Measurements from ENCODE around the gene FGR.
"Not testable (repeated sequence)": the region's sequence is repeated elsewhere in the genome, so short reads cannot be mapped to it uniquely, and the experiment has no call there.

FGR gene

GRCh38 chr1:27634177-27634984 is 604 bp downstream of the FGR start:
- DNase-seq, result peak; percentile 59

- DNase-seq, result no peak
Observed at GRCh38 chr1:27633640-27634176, 1.3 kb downstream of the FGR start.

DNA sequence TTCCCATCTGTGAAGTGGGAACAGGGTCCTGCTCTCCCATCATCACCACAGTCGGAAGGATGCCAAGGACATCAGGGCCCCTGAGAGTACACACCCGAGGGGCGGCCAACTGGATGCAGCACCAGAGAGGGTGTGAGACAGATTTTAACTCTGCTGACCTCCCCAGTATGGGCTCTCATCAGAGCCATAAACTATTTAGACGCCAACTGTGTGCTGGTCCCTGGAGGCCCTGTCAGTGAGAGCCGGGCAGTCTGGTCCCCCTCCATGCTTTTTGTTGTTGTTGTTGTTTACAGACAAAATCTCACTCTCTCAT is 1.7 kb downstream of the FGR start:
- no peak for DNase-seq

DNA sequence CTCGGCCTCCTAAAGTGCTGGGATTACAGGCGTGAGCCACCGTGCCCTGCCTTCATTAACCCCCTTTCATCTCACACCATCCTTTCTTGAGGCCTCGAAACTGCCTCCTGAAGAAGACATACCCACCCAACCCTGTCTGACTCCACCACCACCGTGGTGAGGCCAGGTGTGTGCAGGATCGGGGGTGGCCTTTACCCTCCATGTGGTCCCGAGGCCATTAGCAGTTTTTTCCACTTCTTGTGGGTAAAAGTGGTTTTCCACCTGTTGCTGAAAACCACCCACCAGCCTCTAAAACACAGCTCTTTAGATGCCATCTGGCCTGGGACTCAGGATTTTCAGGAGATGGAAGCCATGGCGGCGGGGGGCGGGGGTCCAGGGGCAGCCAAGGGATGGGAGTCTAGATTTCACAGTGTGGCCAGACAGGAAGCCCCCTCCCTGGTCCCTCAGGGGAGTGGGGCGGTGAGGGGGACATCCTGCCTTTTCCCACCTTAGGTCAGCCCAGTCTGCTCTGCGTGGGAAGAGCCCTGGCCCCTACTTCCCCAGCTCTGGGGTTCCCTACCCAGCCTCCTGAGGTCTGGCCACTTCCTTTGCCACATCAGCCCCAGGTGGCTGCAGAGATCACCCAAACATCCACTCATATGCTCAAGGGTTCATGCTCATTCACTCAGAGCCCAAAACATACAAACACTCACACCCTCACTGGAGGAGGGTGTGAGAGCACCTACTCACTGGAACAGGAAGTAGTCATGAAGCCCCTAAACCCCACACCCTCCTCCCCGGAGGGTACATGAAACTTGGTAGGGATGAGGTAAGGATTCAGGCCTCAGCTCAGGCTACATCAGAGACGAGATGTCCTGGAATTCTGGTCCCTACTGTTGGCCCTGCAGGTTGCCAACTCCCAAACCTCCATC is 2.3 kb downstream of the FGR start:
- peak; percentile 41 for DNase-seq

DNA sequence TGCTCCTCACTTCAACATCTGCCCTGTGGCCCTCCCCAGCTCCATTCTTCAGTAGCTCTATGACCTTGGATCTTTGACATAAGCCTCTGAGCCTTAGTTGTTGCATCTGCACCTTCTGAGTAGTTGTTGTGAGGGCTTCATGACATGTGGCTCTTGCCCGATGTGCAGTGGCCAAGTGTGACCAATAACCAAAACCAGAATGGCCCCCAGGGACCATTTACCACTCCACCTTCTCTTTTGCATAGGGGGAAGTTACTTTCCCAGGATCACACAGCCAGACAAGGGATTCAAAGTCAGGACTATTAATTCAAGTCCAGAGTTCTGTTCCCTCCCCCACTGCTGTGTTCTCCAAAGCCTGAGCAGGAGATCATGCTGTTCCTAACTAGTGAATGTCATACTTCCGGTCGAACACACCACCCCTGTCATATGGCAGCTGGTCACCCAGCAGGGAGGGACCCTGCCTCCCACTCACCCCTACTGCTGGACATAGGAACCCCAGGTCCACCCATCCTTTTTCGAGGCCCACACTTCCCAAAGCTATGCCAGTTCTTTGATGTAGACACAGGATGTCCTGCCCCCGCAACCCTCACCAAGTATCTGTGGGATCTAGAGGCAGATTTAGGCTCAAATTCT is 4.0 kb downstream of the FGR start:
- no peak for DNase-seq

DNA sequence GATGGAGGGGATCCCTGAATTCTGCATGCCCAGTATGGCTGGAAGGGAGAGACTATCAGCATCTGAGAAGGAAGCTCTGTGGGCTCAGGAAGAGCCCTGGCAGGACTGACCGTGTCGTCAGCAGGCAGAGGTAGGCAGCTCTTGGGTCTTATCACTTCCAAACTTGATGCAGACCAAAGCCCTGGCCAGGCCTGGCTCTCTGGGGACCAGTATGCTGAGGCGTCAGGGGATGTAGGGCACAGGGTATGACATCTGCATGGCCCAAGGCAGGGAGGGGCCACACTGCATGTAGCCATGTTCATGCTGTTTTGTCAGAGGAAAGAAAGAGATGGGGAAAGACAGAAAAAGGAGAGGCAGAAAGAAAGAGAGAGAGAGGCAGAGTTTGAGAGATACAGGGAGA is 6.3 kb downstream of the FGR start:
- no peak for DNase-seq

- not testable (repeated sequence) for DNase-seq
Observed at GRCh38 chr1:27627733-27628132, 7.3 kb downstream of the FGR start.

GRCh38 chr1:27627061-27627460 is 7.9 kb downstream of the FGR start:
- no peak for DNase-seq

DNA sequence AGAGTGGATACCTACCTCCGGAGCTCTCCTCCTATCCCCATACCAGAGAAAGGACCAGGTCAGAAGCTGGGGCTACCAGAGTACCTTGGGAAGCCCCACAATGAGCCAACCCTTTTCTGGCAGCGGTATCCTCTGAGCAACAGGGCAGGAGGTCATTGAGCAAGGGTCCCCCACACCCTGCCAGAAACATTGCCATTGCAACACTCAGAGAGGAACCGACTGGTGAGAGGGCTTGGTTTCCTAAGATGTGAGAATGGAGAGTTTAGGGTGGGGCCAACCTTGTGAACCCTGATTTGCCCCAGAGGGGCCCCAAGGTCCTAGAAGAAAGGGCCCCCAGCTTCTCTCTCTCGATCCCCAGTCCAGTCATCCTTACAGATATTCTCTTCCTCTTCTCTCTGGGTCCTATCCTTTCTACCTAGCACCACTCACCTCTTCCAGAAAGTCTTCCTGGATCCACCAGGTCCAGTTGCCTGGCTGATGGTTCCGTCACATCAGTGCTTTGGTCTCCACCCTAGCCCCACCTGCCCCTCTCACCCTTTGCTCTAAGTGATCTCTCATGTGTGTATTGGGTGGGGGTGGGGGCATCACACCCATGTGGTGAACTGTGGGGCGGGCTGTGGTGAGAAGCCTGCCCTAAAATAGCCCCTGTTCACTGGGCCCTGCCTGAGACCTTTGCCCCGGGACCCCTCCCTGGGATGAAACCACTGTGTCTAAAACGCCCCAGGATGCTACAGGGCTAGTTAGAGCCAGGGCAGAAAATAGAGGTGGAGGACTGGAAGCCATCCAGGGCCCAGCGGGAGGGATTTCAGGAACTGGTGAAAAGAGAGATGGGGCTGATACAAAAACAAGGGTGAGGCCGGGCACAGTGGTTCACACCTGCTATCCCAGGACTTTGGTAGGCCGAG is 8.7 kb downstream of the FGR start:
- DNase-seq, result no peak

DNA sequence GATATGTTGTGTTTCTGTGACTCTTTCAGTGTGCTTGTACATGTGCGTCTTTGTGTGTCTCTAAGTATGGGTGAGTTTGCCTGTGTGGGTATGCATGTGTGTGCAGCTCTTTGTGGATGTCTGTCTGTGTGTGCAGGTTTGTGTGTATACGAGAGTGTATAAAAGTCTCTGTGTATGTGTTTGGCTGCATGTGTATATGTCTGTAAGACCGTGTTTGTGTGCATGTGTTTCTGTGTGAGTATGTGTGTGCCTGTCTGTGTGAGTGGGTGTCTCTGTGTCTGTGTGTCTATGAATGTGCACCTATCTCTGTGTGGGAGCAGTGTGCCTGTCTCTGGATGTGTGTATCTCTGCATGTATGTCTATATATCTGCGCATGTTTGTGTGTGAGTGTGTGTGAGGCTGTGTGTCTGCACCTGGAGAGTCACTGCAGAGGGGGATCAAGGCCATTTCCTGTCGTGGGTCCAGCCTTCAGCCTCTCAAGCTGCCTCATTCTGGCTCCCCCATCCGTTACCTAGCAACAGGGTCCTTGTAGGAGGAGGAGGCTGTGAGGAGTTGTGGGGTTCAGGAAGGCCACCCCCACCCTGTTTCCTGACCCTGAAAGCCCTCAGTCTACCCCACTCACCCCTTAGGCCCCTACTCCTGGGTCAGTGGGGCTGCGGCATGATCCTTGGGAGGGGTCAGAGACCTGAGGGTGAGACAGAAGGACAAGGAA is 10.4 kb downstream of the FGR start:
- no peak for DNase-seq

- DNase-seq, result no peak
Observed at GRCh38 chr1:27623327-27624212, 11.4 kb downstream of the FGR start.

GRCh38 chr1:27622828-27623227 is 12.2 kb downstream of the FGR start:
- DNase-seq, result no peak

- no peak for DNase-seq
Observed at GRCh38 chr1:27621051-27621920, 13.7 kb downstream of the FGR start.

DNA sequence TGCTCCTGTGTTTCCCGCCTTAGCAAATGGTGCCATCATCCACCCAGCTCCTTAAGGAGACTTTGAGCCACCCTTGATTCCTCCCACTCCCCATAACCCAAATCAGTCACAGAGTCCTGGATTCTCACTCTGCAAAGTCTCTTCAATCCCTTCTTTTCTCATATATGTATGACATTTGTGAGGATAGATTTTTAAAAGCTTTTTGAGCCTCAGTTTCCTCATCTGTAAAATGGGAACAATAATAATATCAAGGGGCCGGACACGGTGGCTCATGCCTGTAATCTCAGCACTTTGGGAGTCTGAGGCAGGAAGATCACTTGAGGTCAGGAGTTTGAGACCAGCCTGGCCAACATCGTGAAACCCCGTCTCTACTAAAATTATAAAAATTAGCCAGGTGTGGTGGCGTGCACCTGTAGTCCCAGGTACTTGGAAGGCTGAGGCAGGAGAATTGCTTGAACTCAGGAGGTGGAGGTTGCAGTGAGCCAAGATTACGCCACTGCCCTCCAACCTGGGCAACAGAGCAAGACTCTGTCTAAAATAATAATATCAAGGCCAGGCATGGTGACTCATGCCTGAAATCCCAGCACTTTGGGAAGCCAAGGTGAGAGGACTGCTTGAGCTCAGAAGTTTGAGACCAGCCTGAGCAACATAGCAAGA is 15.1 kb downstream of the FGR start:
- not testable (repeated sequence) for DNase-seq

DNA sequence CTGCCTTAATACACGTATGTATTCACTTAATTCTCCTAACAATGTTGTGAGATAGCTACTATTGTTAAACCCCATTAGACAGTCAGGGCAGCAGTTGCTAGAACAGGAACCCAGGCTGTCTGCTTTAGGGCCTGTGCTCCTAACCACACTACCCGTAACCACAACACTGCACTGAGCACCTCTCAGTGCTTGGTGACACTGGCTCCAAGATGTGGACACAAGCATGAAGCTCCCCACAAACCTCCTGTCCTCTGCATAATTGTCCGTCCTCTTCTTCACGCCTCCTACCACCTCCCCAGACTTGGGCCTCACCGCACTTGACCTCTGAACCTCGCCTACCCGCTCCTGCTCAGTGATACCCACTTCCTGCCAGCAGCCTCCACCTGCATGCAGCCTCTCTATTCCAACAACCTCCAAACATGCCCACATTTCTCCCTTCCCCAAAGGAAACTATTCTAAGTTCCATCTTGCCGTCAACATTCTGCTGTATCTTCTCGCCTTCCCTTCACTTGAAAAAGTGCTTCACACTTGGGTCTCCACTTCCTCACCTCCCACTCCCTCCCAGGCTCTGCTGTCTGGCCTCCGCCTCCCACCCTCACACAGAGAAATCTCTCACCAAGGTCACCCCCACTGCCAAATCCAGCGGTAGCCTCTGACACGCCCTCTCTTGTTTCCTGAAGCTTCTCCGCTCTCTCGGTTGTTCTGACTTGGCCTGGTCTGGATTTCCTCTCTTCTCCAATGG is 16.5 kb downstream of the FGR start:
- peak; percentile 67 for DNase-seq

DNA sequence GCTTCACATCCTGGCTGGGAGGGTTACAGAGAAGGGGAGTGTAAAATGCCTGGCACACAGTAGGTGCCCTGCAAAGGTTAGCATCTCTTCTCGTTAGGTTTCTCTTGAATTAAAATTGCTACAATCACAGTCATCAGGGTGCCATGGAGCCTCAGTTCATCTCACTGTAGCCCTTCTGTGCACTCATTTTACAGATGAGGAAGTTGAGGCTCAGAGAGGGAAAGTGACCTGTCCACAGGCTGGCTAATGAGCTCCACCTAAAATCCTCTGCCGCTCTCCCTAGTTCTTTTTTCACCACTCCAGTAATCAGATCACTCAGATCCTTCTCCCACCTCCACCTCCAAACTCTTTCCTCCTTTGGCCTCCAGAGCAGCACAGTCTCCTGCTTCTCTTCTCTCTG is 17.6 kb downstream of the FGR start:
- no peak for DNase-seq

GRCh38 chr1:27616441-27616840 is 18.5 kb downstream of the FGR start:
- no peak for DNase-seq
